Brain microvascular endothelial cell (primary cell): ENCODE data around the gene TRPM2.

Experiments
- DNase-seq: peaks from one replicate; pipeline ENCODE4 v3.0.0-alpha.2; 2020
- H3K27ac ChIP-seq: fragments of 250-450 bp; sonication (Bioruptor Pico); 2 replicates; pipeline ENCODE4 v1.5.1; 2020; ENCODE audit warnings: mild to moderate bottlenecking, moderate library complexity
- H3K27me3 ChIP-seq: fragments of 250-450 bp; sonication (Bioruptor Pico); replicated peaks from 2 replicates; pipeline ENCODE4 v1.5.1; 2020; ENCODE audit warnings: mild to moderate bottlenecking
- H3K36me3 ChIP-seq: fragments of 250-450 bp; sonication (Bioruptor Pico); replicated peaks from 2 replicates; pipeline ENCODE4 v1.5.1; 2020; ENCODE audit warnings: mild to moderate bottlenecking
- H3K4me3 ChIP-seq: 2 replicates; pipeline ENCODE4 v1.5.1; 2011; ENCODE audit warnings: low read depth, mild to moderate bottlenecking, control low read depth, low read length, moderate library complexity
- CTCF ChIP-seq: IDR thresholded peaks from 2 replicates; pipeline ENCODE4 v1.5.1; 2011; ENCODE audit warnings: low read depth, mild to moderate bottlenecking, moderate library complexity, low read length, control low read depth, inconsistent platforms; ENCODE audit errors: missing control alignments
- in situ Hi-C: cut with HindIII; loops from 2 replicates; pipeline ENCODE4 v1.10.0; 2017; ENCODE audit warnings: low sequenced_read_pairs, low pct_ligation_motif_present

TRPM2 gene

GRCh38 chr21:44319407-44320065, 33.9 kb upstream of the TRPM2 start:
- no peak for DNase-seq
- no peak for TF ChIP-seq CTCF
- H3K4me3 ChIP-seq = no peak overlapping the region
- in situ Hi-C loops = no loop called here
- no peaks in the 10 kb centered on the region for H3K27me3 ChIP-seq
- peaks cover 34% of the 10 kb centered on the region for H3K36me3 ChIP-seq
- H3K27ac ChIP-seq = no peak overlapping the region

- Histone ChIP-seq H3K4me3 (no peak overlapping the region), H3K27me3 (no peaks in the 10 kb centered on the region), H3K27ac (no peak overlapping the region), H3K36me3 (peaks cover 44% of the 10 kb centered on the region)
- in situ Hi-C loops = no loop called here
- TF ChIP-seq CTCF = no peak
- DNase-seq = no peak
Measured at GRCh38 chr21:44320847-44321246, 32.6 kb upstream of the TRPM2 start.

- TF ChIP-seq CTCF = no peak
- Histone ChIP-seq H3K27ac (no peak overlapping the region), H3K36me3 (peaks cover 45% of the 10 kb centered on the region), H3K4me3 (no peak overlapping the region), H3K27me3 (no peaks in the 10 kb centered on the region)
- DNase-seq = no peak
- in situ Hi-C loops = no loop called here
Measured at GRCh38 chr21:44321846-44322450, 31.5 kb upstream of the TRPM2 start.

- Histone ChIP-seq H3K27ac (no peak overlapping the region), H3K36me3 (peaks cover 48% of the 10 kb centered on the region), H3K4me3 (no peak overlapping the region), H3K27me3 (no peaks in the 10 kb centered on the region)
- TF ChIP-seq CTCF = no peak
- DNase-seq = no peak
- in situ Hi-C loops = no loop called here
Measured at GRCh38 chr21:44322621-44323325, 30.6 kb upstream of the TRPM2 start.

- no peak for DNase-seq
- no peaks in the 10 kb centered on the region for H3K27me3 ChIP-seq
- peaks cover 48% of the 10 kb centered on the region for H3K36me3 ChIP-seq
- TF ChIP-seq CTCF = no peak
- no peak overlapping the region for H3K27ac ChIP-seq
- no peak overlapping the region for H3K4me3 ChIP-seq
- in situ Hi-C loops = no loop called here
Measured at GRCh38 chr21:44323591-44323990, 29.8 kb upstream of the TRPM2 start.
